NT2/D1 (cell line): ENCODE results near the gene TTLL13.
"Not testable (repeated sequence)": the region's sequence is repeated elsewhere in the genome, so short reads cannot be mapped to it uniquely, and the experiment has no call there.

Source experiments
- DNase-seq: peaks from one replicate; pipeline ENCODE4 v3.0.0-alpha.2; 2011; ENCODE audit warnings: low read depth, low spot score
- H3K27me3 ChIP-seq: 2 replicates; pipeline ENCODE4 v1.6.0; 2011; ENCODE audit warnings: mild to moderate bottlenecking; ENCODE audit not compliant: insufficient read length, insufficient read depth
- H3K36me3 ChIP-seq: 2 replicates; pipeline ENCODE4 v1.6.1; 2011; ENCODE audit warnings: mild to moderate bottlenecking, low read length, mixed read lengths; ENCODE audit not compliant: insufficient read depth, insufficient read length
- H3K4me1 ChIP-seq: 2 replicates; pipeline ENCODE4 v1.5.1; 2011; ENCODE audit not compliant: insufficient read depth, insufficient read length
- H3K4me3 ChIP-seq: 2 replicates; pipeline ENCODE4 v1.5.1; 2011; ENCODE audit warnings: low read depth; ENCODE audit not compliant: insufficient read length
- H3K9ac ChIP-seq: 2 replicates; pipeline ENCODE4 v1.6.0; 2011; ENCODE audit warnings: low read depth; ENCODE audit not compliant: insufficient read length
- H3K9me3 ChIP-seq: 2 replicates; pipeline ENCODE4 v1.5.1; 2011; ENCODE audit warnings: mild to moderate bottlenecking, low read length; ENCODE audit not compliant: insufficient read depth
- SUZ12 ChIP-seq: IDR thresholded peaks from 2 replicates; pipeline ENCODE4 v1.6.1; 2011; ENCODE audit not compliant: insufficient read length, insufficient read depth; ENCODE audit errors: extremely low read depth
- YY1 ChIP-seq: IDR thresholded peaks from 2 replicates; pipeline ENCODE4 v1.6.1; 2011; ENCODE audit not compliant: insufficient read length, insufficient read depth
- ZNF274 ChIP-seq: IDR thresholded peaks from 2 replicates; pipeline ENCODE4 v1.6.1; 2011; ENCODE audit warnings: mild to moderate bottlenecking, low read depth, low read length

The TTLL13 gene

GRCh38 chr15:90241343-90242192, 7.8 kb upstream of the TTLL13 start:
- DNase-seq = no peak
- Histone ChIP-seq H3K27me3 (no peaks in the 10 kb centered on the region), H3K9ac (no peak overlapping the region), H3K9me3 (no peaks in the 10 kb centered on the region), H3K36me3 (peaks cover 19% of the 10 kb centered on the region), H3K4me1 (no peaks in the 10 kb centered on the region), H3K4me3 (no peak overlapping the region)
- TF ChIP-seq SUZ12 (no peak), ZNF274 (no peak), YY1 (no peak)

GRCh38 chr15:90243943-90244639, 5.3 kb upstream of the TTLL13 start:
- H3K36me3 ChIP-seq = peaks cover 10% of the 10 kb centered on the region
- DNase-seq = no peak
- H3K27me3 ChIP-seq = no peaks in the 10 kb centered on the region
- no peak overlapping the region for H3K4me3 ChIP-seq
- H3K4me1 ChIP-seq = no peaks in the 10 kb centered on the region
- no peak for TF ChIP-seq YY1
- H3K9ac ChIP-seq = no peak overlapping the region
- H3K9me3 ChIP-seq = no peaks in the 10 kb centered on the region

DNA sequence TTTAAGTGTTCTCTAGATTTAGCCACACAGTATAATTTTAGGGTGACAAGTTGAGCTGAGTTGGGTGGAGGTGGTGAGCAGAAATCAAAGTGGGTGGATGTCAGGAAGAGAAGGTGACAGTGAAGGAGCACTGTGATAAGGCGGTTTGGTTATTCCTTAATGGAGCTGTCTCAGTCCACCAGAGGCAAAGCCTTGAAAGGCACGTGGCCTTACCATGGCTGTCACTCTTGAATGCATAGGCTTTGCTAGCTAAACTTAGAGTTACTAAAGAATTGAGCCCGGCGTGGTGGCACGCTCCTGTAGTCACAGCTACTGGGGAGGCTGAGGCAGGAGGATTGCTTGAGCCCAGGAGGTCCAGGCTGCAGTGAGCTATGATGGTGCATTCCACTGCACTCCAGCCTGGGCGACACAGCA, 560 bp upstream of the TTLL13 start:
- Histone ChIP-seq H3K4me1 (peaks cover 6% of the 10 kb centered on the region), H3K9me3 (no peaks in the 10 kb centered on the region), H3K4me3 (no peak overlapping the region), H3K27me3 (peaks cover 4% of the 10 kb centered on the region), H3K36me3 (no peaks in the 10 kb centered on the region), H3K9ac (no peak overlapping the region)
- TF ChIP-seq SUZ12 (no peak), ZNF274 (no peak), YY1 (no peak)
- DNase-seq = no peak

DNA sequence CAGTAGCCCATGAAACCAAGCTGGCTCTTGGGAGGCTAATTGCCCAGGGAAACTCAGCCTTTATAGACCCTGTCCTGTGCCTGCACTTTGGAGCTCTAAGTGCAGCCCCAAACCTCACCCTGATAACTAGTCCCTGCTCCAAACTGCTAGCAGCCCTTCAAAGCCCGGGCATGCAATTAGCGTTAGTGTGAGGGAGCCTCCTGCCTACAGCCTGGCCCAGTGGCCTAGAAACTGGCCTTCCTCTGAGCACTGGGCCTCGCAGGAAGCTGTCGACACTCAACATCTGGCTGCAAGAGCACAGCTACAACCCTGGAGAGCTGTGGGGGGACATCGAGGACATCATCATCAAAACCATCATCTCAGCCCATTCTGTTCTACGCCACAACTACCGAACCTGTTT, 8.4 kb downstream of the TTLL13 start:
- TF ChIP-seq YY1 (no peak), ZNF274 (no peak), SUZ12 (no peak)
- no peak overlapping the region for H3K4me3 ChIP-seq
- peaks cover 5% of the 10 kb centered on the region for H3K4me1 ChIP-seq
- no peaks in the 10 kb centered on the region for H3K36me3 ChIP-seq
- H3K9ac ChIP-seq = no peak overlapping the region
- no peaks in the 10 kb centered on the region for H3K27me3 ChIP-seq
- DNase-seq = no peak
- no peaks in the 10 kb centered on the region for H3K9me3 ChIP-seq

DNA sequence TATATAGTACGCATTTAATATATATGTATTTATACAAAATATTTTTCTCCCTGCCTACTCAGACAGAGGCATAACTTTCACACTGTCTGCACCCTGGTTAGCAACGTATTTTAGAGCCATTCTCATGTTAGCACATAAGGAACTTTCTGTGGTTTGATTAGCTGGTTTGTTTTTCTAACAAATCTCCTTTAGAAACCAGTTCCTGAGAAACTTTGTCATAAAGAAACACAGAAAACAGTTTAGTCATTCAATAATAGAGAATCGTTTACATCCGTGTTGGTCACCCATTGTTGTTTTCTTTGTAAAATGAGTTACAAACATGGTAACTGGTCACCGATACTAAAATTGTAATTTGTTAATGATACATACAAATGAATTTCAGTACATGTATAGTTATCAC, 10.2 kb downstream of the TTLL13 start:
- H3K9ac ChIP-seq = no peak overlapping the region
- TF ChIP-seq ZNF274 = no peak
- TF ChIP-seq SUZ12 = no peak
- no peak for TF ChIP-seq YY1
- peaks cover 5% of the 10 kb centered on the region for H3K4me1 ChIP-seq
- no peaks in the 10 kb centered on the region for H3K9me3 ChIP-seq
- DNase-seq = no peak
- no peak overlapping the region for H3K4me3 ChIP-seq
- no peaks in the 10 kb centered on the region for H3K27me3 ChIP-seq
- no peaks in the 10 kb centered on the region for H3K36me3 ChIP-seq

- H3K4me1 ChIP-seq, H3K9me3 ChIP-seq, H3K27me3 ChIP-seq, DNase-seq, H3K4me3 ChIP-seq, H3K36me3 ChIP-seq, H3K9ac ChIP-seq: not testable (repeated sequence)
These were observed 11.4 kb downstream of the TTLL13 start for GRCh38 chr15:90260731-90261130.

DNA sequence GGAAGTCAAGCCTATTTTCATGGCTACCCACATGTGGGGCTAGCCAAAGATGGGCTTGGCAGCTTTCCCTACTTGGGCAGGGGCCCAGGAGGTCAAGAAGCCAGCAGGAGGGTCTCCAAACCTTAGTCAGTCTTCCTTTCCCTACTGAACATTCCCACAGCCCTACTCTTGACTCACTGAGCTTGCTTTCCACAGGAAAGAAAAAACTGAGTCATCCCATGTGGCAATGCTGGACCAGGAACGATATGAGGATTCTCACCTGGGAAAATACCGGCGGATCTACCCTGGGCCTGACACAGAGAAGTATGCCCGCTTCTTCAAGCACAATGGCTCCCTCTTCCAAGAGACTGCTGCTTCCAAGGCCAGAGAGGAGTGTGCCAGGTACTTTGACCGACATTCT, 12.5 kb downstream of the TTLL13 start:
- no peaks in the 10 kb centered on the region for H3K4me1 ChIP-seq
- TF ChIP-seq SUZ12 (no peak), ZNF274 (no peak), YY1 (no peak)
- peaks cover 3% of the 10 kb centered on the region for H3K36me3 ChIP-seq
- H3K9me3 ChIP-seq = no peaks in the 10 kb centered on the region
- no peak overlapping the region for H3K9ac ChIP-seq
- no peak for DNase-seq
- no peak overlapping the region for H3K4me3 ChIP-seq
- no peaks in the 10 kb centered on the region for H3K27me3 ChIP-seq
